ENCODE measurements around the gene IL22RA1. TPM values are rescaled to one million over a fixed set of nuclear protein-coding genes. Genes with fewer than 3 reads are reported as not detected.

The IL22RA1 gene
- total RNA-seq, 1 experiment from 2014 or later, result 1.2 TPM

- no peaks in the 10 kb centered on the region for H3F3A ChIP-seq (ENCODE audit: low read length, unreplicated experiment)
- H3K36me3 ChIP-seq (ENCODE audit: low read depth, low read length), result no peaks in the 10 kb centered on the region
- H2AFZ ChIP-seq (ENCODE audit: low read length), result no peak overlapping the region
- ATAC-seq (no peak), DNase-seq (no peak)
- H3K79me2 ChIP-seq (ENCODE audit: low read length), result no peaks in the 10 kb centered on the region
- H3K27ac ChIP-seq (ENCODE audit: low read length), result no peak overlapping the region
- H3K9me3 ChIP-seq (ENCODE audit: low read length), result no peaks in the 10 kb centered on the region
- no peak overlapping the region for H3K4me2 ChIP-seq (ENCODE audit: low read length)
- no peaks in the 10 kb centered on the region for H3K27me3 ChIP-seq (ENCODE audit: low read length)
- no peaks in the 10 kb centered on the region for H3K4me1 ChIP-seq (ENCODE audit: insufficient read depth, low read length)
- ChIA-PET CTCF (no interaction called here), POLR2A (ENCODE audit: unreplicated experiment) (interaction anchor here (0.5 kb wide), 1 partner anchor 72 kb away, joined by 5 read pairs; no protein-coding TSS in a partner anchor)
- H3K4me3 ChIP-seq (ENCODE audit: low read length), result no peak overlapping the region
- H3K9ac ChIP-seq (ENCODE audit: low read length), result no peak overlapping the region
- BruUV-seq (replicated peaks), result no TSS peak
- intact Hi-C loops (cut with micrococcal nuclease), result no loop called here
- H4K20me1 ChIP-seq (ENCODE audit: low read length), result no peaks in the 10 kb centered on the region
- no peaks in the 10 kb centered on the region for H3K9me2 ChIP-seq (replicated peaks; ENCODE audit: low read length)
- TF ChIP-seq EZH2phosphoT487 (IDR thresholded peaks at IDR 0.05; ENCODE audit: borderline replicate concordance, low read length), result no peak
- TF ChIP-seq EZH2 (IDR thresholded peaks at IDR 0.05; ENCODE audit: low read length, unreplicated experiment), result no peak
- TF ChIP-seq CTCF (conservative IDR thresholded peaks at IDR 0.05; ENCODE audit: low read depth, low read length), result no peak
These were observed 52.2 kb downstream of the IL22RA1 start for GRCh38 chr1:24090736-24091135.

- H3K79me2 ChIP-seq (ENCODE audit: low read length), result no peaks in the 10 kb centered on the region
- H3K9ac ChIP-seq (ENCODE audit: low read length), result no peak overlapping the region
- no peaks in the 10 kb centered on the region for H3K36me3 ChIP-seq (ENCODE audit: low read depth, low read length)
- no peaks in the 10 kb centered on the region for H3K27me3 ChIP-seq (ENCODE audit: low read length)
- no peaks in the 10 kb centered on the region for H3K9me2 ChIP-seq (replicated peaks; ENCODE audit: low read length)
- H2AFZ ChIP-seq (ENCODE audit: low read length), result no peak overlapping the region
- no peak for TF ChIP-seq EZH2phosphoT487 (IDR thresholded peaks at IDR 0.05; ENCODE audit: borderline replicate concordance, low read length)
- TF ChIP-seq EZH2 (IDR thresholded peaks at IDR 0.05; ENCODE audit: low read length, unreplicated experiment), result no peak
- no peak for TF ChIP-seq CTCF (conservative IDR thresholded peaks at IDR 0.05; ENCODE audit: low read depth, low read length)
- no peak overlapping the region for H3K4me3 ChIP-seq (ENCODE audit: low read length)
- H3K4me1 ChIP-seq (ENCODE audit: insufficient read depth, low read length), result no peaks in the 10 kb centered on the region
- ATAC-seq (no peak), DNase-seq (no peak)
- POLR2A ChIA-PET (ENCODE audit: unreplicated experiment), result no interaction called here
- H3K9me3 ChIP-seq (ENCODE audit: low read length), result no peaks in the 10 kb centered on the region
- no peak overlapping the region for H3K27ac ChIP-seq (ENCODE audit: low read length)
- CTCF ChIA-PET, result no interaction called here
- BruUV-seq (replicated peaks), result no TSS peak
- no peak overlapping the region for H3K4me2 ChIP-seq (ENCODE audit: low read length)
- intact Hi-C loops (cut with micrococcal nuclease), result no loop called here
- H4K20me1 ChIP-seq (ENCODE audit: low read length), result no peaks in the 10 kb centered on the region
- H3F3A ChIP-seq (ENCODE audit: low read length, unreplicated experiment), result no peaks in the 10 kb centered on the region
These were observed 53.0 kb downstream of the IL22RA1 start for GRCh38 chr1:24089743-24090555.

GRCh38 chr1:24089027-24089742, 53.8 kb downstream of the IL22RA1 start:
- Histone ChIP-seq H3K4me3 (ENCODE audit: low read length) (no peak overlapping the region), H3K79me2 (ENCODE audit: low read length) (no peaks in the 10 kb centered on the region), H3K9me2 (replicated peaks; ENCODE audit: low read length) (no peaks in the 10 kb centered on the region), H3K9ac (ENCODE audit: low read length) (no peak overlapping the region), H4K20me1 (ENCODE audit: low read length) (no peaks in the 10 kb centered on the region), H3K4me1 (ENCODE audit: insufficient read depth, low read length) (no peaks in the 10 kb centered on the region), H3K27me3 (ENCODE audit: low read length) (no peaks in the 10 kb centered on the region), H3K36me3 (ENCODE audit: low read depth, low read length) (no peaks in the 10 kb centered on the region), H3F3A (ENCODE audit: low read length, unreplicated experiment) (no peaks in the 10 kb centered on the region), H2AFZ (ENCODE audit: low read length) (no peak overlapping the region), H3K4me2 (ENCODE audit: low read length) (no peak overlapping the region), H3K9me3 (ENCODE audit: low read length) (no peaks in the 10 kb centered on the region), H3K27ac (ENCODE audit: low read length) (no peak overlapping the region)
- ChIA-PET CTCF (no interaction called here), POLR2A (ENCODE audit: unreplicated experiment) (no interaction called here)
- intact Hi-C loops (cut with micrococcal nuclease), result no loop called here
- BruUV-seq (replicated peaks), result no TSS peak
- no peak for TF ChIP-seq EZH2 (IDR thresholded peaks at IDR 0.05; ENCODE audit: low read length, unreplicated experiment)
- DNase-seq (no peak), ATAC-seq (no peak)

Data from PC-3 (cell line).